Fibroblast of peridontal ligament (primary cell): ENCODE results near the gene SH3TC1.

ENCODE experiments used
- DNase-seq: peaks from one replicate; pipeline ENCODE4 v3.0.0-alpha.2; 2010; ENCODE audit errors: extremely low read depth

The SH3TC1 gene

DNA sequence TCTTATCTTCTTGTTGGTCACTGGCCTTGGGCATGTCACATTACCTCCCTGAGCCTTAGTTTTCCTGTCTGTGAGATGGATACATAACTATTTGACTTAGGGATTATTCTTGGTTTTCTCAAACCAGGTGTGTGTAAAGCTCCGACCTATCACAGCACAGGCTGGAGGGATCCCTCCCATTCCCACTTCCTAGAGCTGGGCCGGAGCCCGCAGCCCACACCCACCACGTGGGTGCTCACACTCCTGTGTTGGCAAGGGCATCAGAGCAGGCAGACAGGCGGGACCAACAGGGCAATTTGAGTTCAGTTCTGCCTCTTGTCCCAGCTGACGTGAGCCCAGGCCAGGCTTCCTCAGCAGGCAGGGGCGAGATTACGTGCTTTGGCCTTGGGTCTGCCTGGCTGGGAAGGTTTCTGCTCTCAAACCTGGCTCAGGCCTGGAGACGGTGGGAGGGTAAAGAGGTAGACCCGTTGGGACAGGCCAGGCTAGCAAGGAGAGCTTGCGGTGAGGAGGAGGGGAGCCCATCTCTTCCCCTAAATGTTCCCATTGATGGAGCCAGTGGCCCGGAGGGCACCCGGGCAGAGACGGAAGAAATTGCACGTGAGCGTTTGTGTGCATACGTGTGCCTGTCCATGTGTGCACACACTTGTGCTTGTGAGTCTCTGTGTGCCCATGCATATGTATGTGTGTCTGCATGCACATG lies 734 bp upstream of the SH3TC1 start:
- no peak for DNase-seq

DNA sequence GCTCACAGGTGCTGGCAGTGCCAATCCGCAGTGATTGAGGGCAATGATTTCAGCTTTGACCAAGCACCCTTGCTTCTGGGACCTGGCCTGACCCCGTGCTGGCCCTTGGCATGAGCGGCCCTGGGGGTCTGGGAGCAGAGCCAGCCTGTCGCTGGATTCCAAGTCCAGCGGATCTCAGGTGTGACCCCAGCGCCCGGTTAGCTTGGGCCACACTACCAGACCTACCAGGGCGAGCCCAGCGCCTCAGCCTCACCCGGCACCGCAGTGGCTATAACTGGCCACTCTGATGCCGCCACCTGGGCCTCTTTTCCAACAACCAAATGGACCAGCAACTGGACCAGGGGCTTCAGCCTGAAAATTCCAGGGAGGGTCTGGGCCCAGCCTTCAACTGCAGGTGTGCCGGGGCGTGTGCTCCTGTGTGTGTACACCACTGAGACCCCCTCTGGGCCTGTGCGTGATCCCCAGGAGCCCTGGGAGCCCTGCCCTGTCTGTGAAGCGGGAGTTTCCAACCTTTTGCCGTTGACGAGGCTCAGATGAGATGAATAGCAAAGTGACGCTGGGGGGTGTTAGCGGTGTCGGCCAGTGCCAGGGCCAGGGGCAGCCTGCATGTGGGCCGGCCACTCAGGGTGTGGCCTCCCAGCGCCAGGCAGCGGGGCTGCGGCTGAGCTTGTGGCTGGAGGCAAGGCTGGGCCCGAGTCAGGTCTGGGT lies 658 bp downstream of the SH3TC1 start:
- DNase-seq = no peak

DNA sequence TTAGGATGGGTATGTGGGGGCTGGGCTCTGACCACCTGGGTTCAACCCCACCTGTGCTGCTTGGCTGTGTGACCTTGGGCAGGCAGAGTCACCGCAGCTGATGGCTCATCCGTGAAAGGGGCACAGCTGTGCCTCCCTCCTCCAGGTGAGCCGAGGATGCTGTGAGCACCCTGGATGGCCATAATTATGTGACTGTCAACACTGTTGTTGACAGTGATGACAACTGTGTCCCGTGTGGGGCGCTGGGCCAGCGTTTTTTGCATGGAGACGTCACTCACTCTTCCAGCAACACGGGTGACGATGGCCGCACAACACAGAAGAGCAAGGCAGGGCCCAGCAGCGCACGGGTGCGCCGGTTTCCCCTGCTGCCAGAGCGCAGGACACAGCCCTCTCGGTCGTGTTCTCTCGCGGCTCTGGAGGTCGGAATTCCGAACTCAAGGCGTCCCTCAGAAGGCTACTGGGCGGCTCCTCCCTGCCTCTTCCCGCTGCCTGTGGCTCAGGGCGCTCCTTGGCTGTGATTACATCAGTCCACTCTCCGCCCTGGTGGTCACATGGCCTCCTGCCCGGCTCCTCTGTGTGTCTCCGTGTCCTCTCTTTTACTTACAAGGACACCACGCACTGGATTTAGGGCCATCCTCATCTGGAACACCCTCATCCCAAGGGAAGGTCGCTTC lies 1.3 kb downstream of the SH3TC1 start:
- DNase-seq = no peak

DNA sequence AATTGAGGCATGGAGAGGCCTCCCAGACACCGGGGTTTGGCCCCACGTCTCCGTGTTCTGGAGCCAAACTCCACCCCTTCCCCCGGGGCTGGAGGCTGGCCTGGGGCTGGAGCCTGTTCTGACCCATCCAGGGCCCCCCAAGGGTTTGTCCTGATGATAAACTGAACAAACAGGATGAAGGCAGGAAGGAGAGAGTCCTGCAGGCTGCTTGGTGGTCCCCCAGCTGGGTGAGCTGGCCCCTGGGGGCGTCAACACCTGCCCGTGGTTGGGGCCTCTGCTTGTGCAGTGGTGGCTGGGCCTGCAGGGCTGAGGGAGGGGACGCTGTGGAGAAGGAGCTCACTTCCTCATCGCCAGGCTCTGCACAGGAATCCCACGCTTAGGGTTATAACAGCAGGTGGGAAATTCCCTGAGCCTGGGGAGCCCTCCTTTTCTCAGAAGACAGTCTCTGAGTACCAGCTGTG lies 2.3 kb downstream of the SH3TC1 start:
- no peak for DNase-seq

- no peak for DNase-seq
Measured at GRCh38 chr4:8202108-8203051, 3.3 kb downstream of the SH3TC1 start.

DNA sequence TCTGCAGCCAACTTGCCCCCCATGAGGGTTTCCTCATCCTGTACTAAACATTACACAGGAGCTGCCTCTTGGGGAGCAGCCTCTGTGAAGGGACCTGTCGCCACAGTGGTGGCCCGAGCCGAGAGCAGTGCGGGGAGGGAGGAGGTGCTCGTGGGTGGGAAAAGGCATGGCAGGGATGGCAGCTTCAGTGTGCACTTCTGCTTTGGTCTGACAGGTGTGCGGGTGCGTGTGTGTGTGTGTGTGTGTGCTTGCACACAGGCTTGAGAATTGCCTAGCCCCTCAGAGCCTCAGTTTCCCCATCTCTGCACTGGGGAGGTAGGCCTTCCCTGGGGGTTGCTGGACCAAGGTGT lies 3.9 kb downstream of the SH3TC1 start:
- DNase-seq = no peak

GRCh38 chr4:8203817-8204216 lies 4.7 kb downstream of the SH3TC1 start:
- DNase-seq = no peak

DNA sequence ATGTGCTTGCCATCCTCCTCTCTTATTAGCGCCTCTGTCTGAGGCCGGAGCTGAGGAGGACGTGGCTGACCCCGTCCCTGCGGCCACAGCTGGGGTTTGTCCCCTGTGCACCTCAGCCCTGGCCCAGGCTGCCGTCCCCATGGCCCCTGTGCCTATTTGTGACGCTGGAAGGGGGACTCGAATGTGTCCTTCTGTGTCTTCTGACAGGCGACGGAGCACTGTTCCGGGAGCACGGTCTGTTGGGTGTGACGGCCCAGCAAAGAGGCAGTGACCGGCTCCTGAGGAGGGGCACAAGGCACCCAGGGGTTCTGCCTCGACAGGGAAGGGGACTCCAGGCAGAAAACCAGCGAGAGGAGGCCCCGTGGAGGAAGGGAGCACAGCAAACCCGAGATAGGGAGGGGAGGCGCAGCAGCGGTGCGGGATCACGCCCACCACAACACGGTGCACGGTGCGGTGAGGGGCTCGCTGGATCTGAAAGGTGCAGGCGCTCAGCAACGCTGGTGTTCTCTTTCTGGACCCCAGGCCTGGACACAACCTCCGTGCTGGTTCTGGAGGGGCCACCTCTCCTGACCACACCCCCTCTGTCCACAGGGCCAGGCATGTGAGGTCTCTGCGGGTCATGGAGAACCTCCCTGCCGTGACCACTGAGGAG lies 5.6 kb downstream of the SH3TC1 start:
- no peak for DNase-seq

DNA sequence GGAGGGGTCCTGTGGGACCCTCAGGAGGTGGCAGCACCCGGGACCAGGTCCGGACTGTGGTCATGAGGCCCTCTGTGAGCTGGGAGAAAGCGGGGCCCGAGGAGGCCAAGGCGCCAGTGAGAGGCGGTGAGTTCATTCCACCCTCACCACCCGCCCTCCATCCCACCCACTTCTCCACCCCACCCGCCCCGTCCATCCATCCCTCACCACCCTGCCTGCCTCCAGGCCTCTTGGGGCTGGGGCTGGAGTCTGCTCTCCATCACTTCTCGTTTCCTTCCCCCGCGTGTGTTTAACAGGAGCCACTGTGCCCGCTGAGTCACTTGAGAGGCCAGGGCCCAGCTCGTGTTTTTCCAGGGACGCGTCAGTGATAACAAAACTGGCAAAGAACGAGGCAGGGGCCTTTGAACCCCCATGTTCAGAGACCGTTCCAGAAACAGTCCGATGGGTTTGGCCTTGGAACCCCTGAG lies 6.2 kb downstream of the SH3TC1 start:
- DNase-seq = no peak

DNA sequence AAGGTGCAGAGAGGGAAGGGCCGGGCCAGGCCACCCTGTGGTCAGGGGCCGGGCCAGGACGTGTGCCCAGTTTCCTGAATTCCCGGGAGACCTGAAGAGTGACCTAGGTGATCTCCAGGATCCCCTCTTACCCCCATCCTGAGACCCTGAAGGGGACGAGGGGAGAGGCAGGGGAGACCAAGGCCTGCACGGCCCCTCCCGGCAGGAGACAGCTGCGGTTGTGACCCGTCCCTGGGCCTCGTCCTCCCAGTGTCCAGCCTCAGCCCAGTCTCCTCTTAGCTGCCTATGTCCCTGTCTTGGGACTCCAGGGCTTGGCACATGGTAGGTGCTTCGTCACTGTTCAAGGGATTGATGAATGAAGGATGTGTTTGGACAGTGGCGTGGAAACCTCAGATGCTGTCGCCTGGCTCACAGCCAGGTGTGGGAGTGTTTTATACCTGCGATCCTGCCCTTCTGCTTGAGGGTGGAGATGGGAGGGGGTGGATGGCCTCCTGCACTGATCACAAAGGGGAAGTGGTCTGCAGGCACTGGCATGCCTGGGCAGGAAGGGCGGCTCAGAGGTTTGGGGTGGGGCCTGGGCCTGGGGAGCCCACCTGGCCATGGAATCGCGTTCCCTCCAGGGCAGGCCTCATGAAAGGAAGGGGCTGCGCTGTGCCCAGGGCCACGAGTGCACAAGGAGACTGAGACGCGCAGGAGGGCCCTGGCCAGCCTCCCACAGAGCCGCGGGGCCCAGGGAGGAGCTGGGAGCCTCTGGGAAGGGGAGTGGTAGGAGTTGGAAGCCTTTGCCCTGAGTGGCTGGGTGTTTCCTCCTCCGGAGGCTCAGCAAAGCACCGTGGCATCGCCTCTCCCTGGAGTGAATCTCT lies 6.9 kb downstream of the SH3TC1 start:
- no peak for DNase-seq

GRCh38 chr4:8207314-8207713 lies 8.2 kb downstream of the SH3TC1 start:
- no peak for DNase-seq

GRCh38 chr4:8208565-8208964 lies 9.5 kb downstream of the SH3TC1 start:
- DNase-seq = no peak

DNA sequence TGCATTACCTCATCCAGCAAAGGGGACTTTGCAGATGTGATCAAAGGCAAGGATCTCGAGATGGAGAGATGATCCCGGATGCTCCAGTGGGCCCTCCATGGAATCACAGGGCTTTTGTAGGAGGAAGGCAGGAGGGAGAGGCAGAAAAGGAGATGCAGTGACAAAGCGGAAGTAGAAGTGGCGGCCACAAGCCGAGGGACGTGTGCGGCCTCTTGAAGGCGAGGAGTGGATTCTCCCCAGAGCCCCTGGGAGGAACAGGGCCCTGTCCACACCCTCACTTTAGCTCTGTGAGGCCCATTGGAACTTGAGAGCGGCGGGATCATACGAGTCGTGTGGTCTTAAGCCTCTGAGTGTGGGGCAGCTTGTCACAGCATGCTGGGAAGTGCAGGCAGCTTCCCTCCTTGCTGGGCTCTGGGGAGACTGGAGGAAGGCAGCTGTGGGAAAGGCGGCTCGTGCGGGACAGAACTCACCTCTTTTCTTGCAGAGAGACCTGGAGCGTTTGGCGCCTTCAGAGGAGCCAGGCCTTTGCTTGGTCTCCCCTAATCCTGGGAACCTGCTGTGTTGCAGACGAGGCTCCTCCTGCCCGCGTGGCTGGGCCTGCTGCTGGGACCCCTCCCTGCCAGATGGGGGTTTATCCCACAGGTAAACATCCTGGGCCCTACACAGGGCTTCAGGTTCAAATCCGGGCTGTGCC lies 10.2 kb downstream of the SH3TC1 start:
- no peak for DNase-seq

DNA sequence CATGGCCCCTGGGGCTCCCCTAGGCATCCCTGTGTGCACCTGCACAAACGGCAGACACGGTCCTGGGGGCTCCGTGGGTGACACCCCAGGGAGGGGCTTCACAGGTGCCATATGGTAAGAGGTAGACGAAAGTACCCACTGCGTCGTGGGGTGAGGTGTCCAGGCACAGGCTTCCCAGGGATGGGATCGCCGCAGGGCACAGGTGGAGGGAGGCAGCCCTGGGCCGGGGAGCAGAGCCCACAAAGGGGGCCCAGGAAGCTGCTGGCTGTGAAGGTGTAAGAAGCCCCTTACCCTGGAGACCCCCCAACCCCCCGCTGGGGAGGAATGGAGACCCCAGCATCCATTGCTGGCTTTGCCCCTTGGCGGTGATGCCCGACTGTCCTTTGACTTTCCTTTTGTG lies 10.9 kb downstream of the SH3TC1 start:
- no peak for DNase-seq

DNA sequence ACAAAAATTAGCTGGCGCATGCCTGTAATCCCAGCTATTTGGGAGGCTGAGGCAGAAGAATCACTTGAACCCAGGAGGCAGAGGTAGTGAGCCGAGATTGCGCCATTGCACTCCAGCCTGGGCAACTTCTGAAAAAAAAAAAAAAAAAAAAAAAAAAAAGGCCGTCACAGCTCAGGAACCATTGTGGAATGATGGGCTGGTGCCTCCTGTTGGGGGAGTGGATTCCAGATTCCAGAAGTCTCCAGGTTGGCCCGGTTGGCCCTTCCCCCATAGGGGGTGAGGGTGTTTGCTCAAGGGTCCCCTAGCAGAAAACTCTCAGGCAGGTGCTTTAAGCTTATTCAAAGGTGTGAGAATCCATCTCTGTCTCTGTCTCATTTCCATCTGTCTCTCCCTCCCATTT lies 11.5 kb downstream of the SH3TC1 start:
- no peak for DNase-seq

DNA sequence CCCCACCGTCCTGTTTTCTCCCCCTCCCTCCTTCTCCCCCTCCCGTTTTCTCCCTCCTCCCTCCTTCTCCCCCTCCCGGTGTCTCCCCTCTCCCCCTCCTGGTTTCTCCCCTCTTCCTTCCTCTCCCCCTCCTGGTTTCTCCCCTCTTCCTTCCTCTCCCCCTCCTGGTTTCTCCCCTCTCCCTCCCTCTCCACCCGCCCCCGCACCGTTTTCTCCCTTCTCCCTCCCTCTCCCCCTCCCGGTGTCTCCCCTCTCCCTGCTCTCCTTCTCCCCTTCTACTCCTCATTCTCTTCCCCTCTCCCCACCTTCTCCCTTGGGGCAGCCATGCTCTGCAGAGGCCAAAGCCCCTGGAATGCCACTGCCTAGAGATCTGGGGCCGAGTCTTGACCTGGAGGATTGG lies 12.2 kb downstream of the SH3TC1 start:
- DNase-seq = no peak

- no peak for DNase-seq
Measured at GRCh38 chr4:8211737-8212581, 12.9 kb downstream of the SH3TC1 start.

- no peak for DNase-seq
Measured at GRCh38 chr4:8212622-8213021, 13.5 kb downstream of the SH3TC1 start.

DNA sequence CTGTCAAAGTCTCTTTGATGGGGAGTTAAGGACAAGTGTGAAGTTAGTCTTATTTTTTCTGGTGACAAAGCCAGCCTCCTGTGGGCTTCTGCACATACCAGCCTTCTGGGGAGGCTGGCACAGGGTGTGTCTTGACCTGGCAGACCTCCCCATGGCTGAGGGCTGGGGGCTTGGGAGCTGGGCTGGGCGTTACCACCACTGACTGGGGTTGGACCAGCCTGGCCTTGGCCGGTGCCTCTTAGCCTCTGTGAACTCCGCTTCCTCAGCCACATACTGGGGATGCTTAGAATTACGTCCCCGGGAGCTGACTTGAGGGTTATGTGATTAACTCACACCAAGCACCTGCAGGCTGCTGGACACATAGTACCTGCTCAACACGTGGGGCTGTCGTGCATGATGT lies 14.0 kb downstream of the SH3TC1 start:
- DNase-seq = no peak
